SK-N-SH (cell line): ENCODE results near the gene DOK6. TPM values are rescaled to one million over a fixed set of nuclear protein-coding genes. Genes with fewer than 3 reads are reported as not detected.

Source experiments
- CTCF ChIA-PET: fragments of 300-600, 350-600 bp; formaldehyde crosslinking; extraction: SDS; loops from one replicate; lab custom pipeline; 2021; lab: Yijun Ruan, JAX
- POLR2A ChIA-PET: fragments of 350-600 bp; sonication (Branson Sonifier 250); formaldehyde crosslinking; extraction: SDS; loops from one replicate; lab custom pipeline; 2020; ENCODE audit warnings: antibody characterized with exemption, inconsistent platforms; lab: Yijun Ruan, JAX
- DNase-seq: peaks from one replicate; pipeline ENCODE4 v3.0.0; 2012
- H2AFZ ChIP-seq: fragments of 200-600 bp; sonication (generic); 2 replicates; pipeline ENCODE4 v1.8.1; 2016; ENCODE audit warnings: antibody characterized with exemption, mild to moderate bottlenecking, low read depth
- H3F3A ChIP-seq: fragments of 200-600 bp; sonication (generic); replicated peaks from 2 replicates; pipeline ENCODE3; 2016; ENCODE audit warnings: antibody characterized with exemption, mild to moderate bottlenecking; ENCODE audit not compliant: insufficient read depth
- H3K27ac ChIP-seq, 2 experiments: fragments of 200-500 bp in 1 of 2; fragments of 200-600 bp in 1 of 2; sonication (Bioruptor generic) in 1 of 2; sonication (generic), shearing (Covaris generic) in 1 of 2; 2 replicates each; pipeline versions ENCODE4 v1.5.1 to v1.6.1; 2014 to 2016; ENCODE audit warnings: low read depth in 2 of 2, inconsistent platforms in 1 of 2, low read length in 1 of 2, mild to moderate bottlenecking in 1 of 2, mixed read lengths in 1 of 2
- H3K27me3 ChIP-seq: fragments of 200-600 bp; sonication (generic), shearing (Covaris generic); 2 replicates; pipeline ENCODE4 v1.6.1; 2016; ENCODE audit warnings: mixed run types; ENCODE audit not compliant: insufficient read depth
- H3K36me3 ChIP-seq, 2 experiments: fragments of 200-500 bp in 1 of 2; fragments of 200-600 bp in 1 of 2; sonication (Bioruptor generic) in 1 of 2; sonication (generic) in 1 of 2; replicated peaks in 1 of 2; 2 replicates each; pipeline versions ENCODE3 to v1.5.1; 2014 to 2016; ENCODE audit warnings: low read length in 1 of 2, mild to moderate bottlenecking in 1 of 2; ENCODE audit not compliant: insufficient read depth in 2 of 2, control insufficient read depth in 1 of 2
- H3K4me1 ChIP-seq, 2 experiments: fragments of 200-500 bp in 1 of 2; fragments of 200-600 bp in 1 of 2; sonication (Bioruptor generic) in 1 of 2; sonication (generic), shearing (Covaris generic) in 1 of 2; 2 replicates each; pipeline versions ENCODE4 v1.5.1 to v1.6.1; 2014 to 2016; ENCODE audit warnings: low read depth in 1 of 2, low read length in 1 of 2, mixed run types in 1 of 2; ENCODE audit not compliant: insufficient read depth in 2 of 2, control insufficient read depth in 1 of 2
- H3K4me2 ChIP-seq: fragments of 200-600 bp; sonication (generic), shearing (Covaris generic); 2 replicates; pipeline ENCODE4 v1.6.1; 2017; ENCODE audit warnings: mixed run types
- H3K4me3 ChIP-seq, 2 experiments: fragments of 200-500 bp in 1 of 2; fragments of 200-600 bp in 1 of 2; sonication (Bioruptor generic) in 1 of 2; sonication (generic), shearing (Covaris generic) in 1 of 2; 2 replicates each; pipeline versions ENCODE4 v1.5.1 to v1.8.1; 2014 to 2016; ENCODE audit warnings: low read depth in 2 of 2, inconsistent platforms in 1 of 2, low read length in 1 of 2, mild to moderate bottlenecking in 1 of 2, mixed read lengths in 1 of 2, moderate library complexity in 1 of 2
- H3K79me2 ChIP-seq: fragments of 200-600 bp; sonication (generic); 2 replicates; pipeline ENCODE4 v1.8.1; 2017; ENCODE audit warnings: mild to moderate bottlenecking; ENCODE audit not compliant: insufficient read depth
- H3K9ac ChIP-seq: fragments of 200-600 bp; sonication (generic); 2 replicates; pipeline ENCODE4 v1.6.1; 2017; ENCODE audit warnings: mixed run types
- H3K9me2 ChIP-seq: fragments of 200-600 bp; sonication (generic); 2 replicates; pipeline ENCODE4 v1.6.1; 2017; ENCODE audit warnings: mixed run types
- H3K9me3 ChIP-seq: fragments of 200-600 bp; sonication (generic); 2 replicates; pipeline ENCODE4 v1.6.1; 2017; ENCODE audit warnings: mixed run types, mild to moderate bottlenecking, moderate library complexity
- H4K20me1 ChIP-seq: fragments of 200-600 bp; sonication (generic); 2 replicates; pipeline ENCODE4 v1.6.1; 2017; ENCODE audit warnings: mild to moderate bottlenecking, mixed run types; ENCODE audit not compliant: insufficient read depth
- EP300 ChIP-seq, 2 experiments: IDR thresholded peaks; 2 replicates each; pipeline versions ENCODE4 v1.4.0 to v1.6.1; 2012; ENCODE audit warnings: borderline replicate concordance in 1 of 2, low read depth in 1 of 2, low read length in 1 of 2
- FOSL2 ChIP-seq: IDR thresholded peaks from 2 replicates; pipeline ENCODE4 v1.4.0; 2012; ENCODE audit warnings: low read depth, mild to moderate bottlenecking, moderate library complexity, borderline replicate concordance
- FOXM1 ChIP-seq: IDR thresholded peaks from 2 replicates; pipeline ENCODE4 v1.4.0; 2012; ENCODE audit warnings: low read depth, mild to moderate bottlenecking
- JUND ChIP-seq: IDR thresholded peaks from 2 replicates; pipeline ENCODE4 v1.4.0; 2012
- MAX ChIP-seq: IDR thresholded peaks from 2 replicates; pipeline ENCODE4 v1.4.0; 2012; ENCODE audit warnings: low read depth
- MXI1 ChIP-seq: IDR thresholded peaks from 2 replicates; pipeline ENCODE4 v1.6.1; 2012; ENCODE audit warnings: mild to moderate bottlenecking, low read depth, low read length, improper control_type of control experiment
- NFIC ChIP-seq: IDR thresholded peaks from 2 replicates; pipeline ENCODE4 v1.4.0; 2012; ENCODE audit warnings: borderline replicate concordance
- RCOR1 ChIP-seq: fragments of 150-350 bp; IDR thresholded peaks from 2 replicates; pipeline ENCODE4 v1.6.1; 2017; ENCODE audit warnings: antibody characterized with exemption, low read length
- RXRA ChIP-seq: IDR thresholded peaks from 2 replicates; pipeline ENCODE4 v1.4.0; 2012; ENCODE audit warnings: low read depth, mild to moderate bottlenecking, borderline replicate concordance
- TCF12 ChIP-seq: IDR thresholded peaks from 2 replicates; pipeline ENCODE4 v1.4.0; 2012
- TEAD4 ChIP-seq: IDR thresholded peaks from 2 replicates; pipeline ENCODE4 v1.4.0; 2012; ENCODE audit warnings: mild to moderate bottlenecking, borderline replicate concordance; ENCODE audit not compliant: insufficient read depth
- WGBS: methylation state at CpG from one replicate; pipeline ENCODE4 v1.1.6; 2017; ENCODE audit warnings: low lambda C conversion rate; 5-methylcytosine and 5-hydroxymethylcytosine counted together
- polyA plus RNA-seq, 3 experiments: library from polyadenylated mRNA; depleted of rRNA; stranded (reverse); fragments of >200 nt; gene quantifications; 2 replicates each; pipeline ENCODE4 v1.2.3, GENCODE V29; 2012
- TF ChIP-seq, protein P1 (sequence below): IDR thresholded peaks from 2 replicates; pipeline ENCODE4; 2012

Gene DOK6
- polyA plus RNA-seq, 1 of the 3 experiments (the other 2 are of a cell fraction), result 3.9 TPM

DNA sequence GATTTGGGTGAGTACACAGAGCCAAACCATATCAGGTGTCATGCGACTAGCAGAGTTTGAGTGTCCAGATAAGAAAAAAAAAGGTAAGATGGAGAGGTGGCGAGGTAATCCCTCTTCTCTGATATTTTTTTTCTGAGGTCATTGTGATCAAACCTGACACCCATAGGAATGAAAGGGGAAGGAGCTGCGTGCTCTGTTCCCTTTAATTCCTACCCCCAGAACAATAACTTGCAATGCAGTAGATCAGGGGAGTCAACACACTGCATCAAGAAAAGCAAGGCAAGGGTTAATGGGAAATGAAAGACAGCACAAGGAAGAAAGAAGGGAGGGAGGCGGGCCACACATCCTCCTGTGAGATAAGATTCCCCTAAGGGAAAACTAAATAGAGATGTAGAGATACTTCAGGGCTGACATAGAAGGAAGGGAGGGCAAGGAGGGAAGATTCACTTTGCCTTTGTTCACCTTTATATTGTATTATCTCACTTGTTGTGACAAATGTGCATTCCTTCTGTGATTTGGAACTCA lies 414.2 kb downstream of the DOK6 start:
- H3K27ac ChIP-seq, result no peak overlapping the region
- no peaks in the 10 kb centered on the region for H3K27me3 ChIP-seq
- no peaks in the 10 kb centered on the region for H3K9me2 ChIP-seq
- H3K9me3 ChIP-seq, result peaks cover 5% of the 10 kb centered on the region
- TF ChIP-seq RCOR1, result no peak
- no peak for TF ChIP-seq FOSL2
- no peaks in the 10 kb centered on the region for H4K20me1 ChIP-seq
- H2AFZ ChIP-seq, result no peak overlapping the region
- no peak overlapping the region for H3K9ac ChIP-seq
- CTCF ChIA-PET, result interaction anchor here (0.7 kb wide), 1 partner anchor 234 kb away, joined by 3 read pairs; no protein-coding TSS in a partner anchor
- H3K4me1 ChIP-seq, result no peaks in the 10 kb centered on the region
- peaks cover 6% of the 10 kb centered on the region for H3F3A ChIP-seq
- peaks cover 0 to 3% of the 10 kb centered on the region in 2 experiments for H3K36me3 ChIP-seq
- H3K4me2 ChIP-seq, result no peak overlapping the region
- WGBS, result 86% methylated on average over 4 of the region's 4 CpGs
- H3K4me3 ChIP-seq, result no peak overlapping the region
- DNase-seq, result no peak
- POLR2A ChIA-PET, result no interaction called here
- no peaks in the 10 kb centered on the region for H3K79me2 ChIP-seq

DNA sequence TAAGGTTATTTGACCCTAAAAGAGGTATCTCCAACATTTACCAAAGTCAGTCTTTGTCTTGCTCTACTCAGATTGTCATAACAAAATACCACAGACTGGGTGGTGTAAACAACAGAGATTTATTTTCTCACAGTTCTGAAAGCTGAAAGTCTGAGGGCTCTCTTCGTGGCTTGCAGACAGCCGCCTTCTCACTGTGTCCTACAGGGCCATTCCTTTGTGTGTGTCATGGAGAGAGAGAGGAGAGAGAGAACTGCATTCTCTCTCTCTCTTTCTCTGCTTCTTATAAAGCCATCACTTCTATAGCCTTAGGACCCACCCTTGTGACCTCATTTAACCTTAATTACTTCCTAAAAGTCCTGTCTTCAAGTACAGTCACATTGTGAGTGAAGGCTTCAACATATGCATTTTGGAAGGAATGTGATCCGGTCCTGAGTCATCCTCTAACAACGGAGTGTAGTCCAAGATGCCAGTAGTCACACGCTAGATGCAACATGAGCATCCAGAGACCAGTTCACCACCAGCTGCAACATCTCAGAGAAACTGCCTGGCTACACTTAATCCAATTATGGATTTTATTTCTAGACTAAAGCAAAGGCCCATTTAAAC lies 416.8 kb downstream of the DOK6 start:
- TF ChIP-seq NFIC, result peak; percentile 44; the same call in 1 of the 2 replicates
- TF ChIP-seq EP300 (IDR thresholded peaks at IDR 0.05; ENCODE audit: borderline replicate concordance in 1 of 2, low read depth in 1 of 2, low read length in 1 of 2), result peak in 1 of 2 experiments; percentile 53; a peak in 1 of 4 replicates
- TF ChIP-seq RCOR1, result no peak
- peak; percentile 59; the same call in 1 of the 2 replicates for TF ChIP-seq FOSL2
- TF ChIP-seq MAX, result peak; percentile 72; the same call in 1 of the 2 replicates
- no peak for TF ChIP-seq MXI1
- TF ChIP-seq, protein P1, sequence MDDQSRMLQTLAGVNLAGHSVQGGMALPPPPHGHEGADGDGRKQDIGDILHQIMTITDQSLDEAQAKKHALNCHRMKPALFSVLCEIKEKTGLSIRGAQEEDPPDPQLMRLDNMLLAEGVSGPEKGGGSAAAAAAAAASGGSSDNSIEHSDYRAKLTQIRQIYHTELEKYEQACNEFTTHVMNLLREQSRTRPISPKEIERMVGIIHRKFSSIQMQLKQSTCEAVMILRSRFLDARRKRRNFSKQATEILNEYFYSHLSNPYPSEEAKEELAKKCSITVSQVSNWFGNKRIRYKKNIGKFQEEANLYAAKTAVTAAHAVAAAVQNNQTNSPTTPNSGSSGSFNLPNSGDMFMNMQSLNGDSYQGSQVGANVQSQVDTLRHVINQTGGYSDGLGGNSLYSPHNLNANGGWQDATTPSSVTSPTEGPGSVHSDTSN, result peak; percentile 78
- TF ChIP-seq TCF12, result peak; percentile 79
- TF ChIP-seq JUND, result peak; percentile 67
- TF ChIP-seq TEAD4, result peak; percentile 28; the same call in 1 of the 2 replicates
- TF ChIP-seq FOXM1, result no peak
- TF ChIP-seq RXRA, result peak; percentile 39; the same call in 1 of the 2 replicates
- H3K79me2 ChIP-seq, result no peaks in the 10 kb centered on the region
- H3K36me3 ChIP-seq, result peaks cover 0 to 3% of the 10 kb centered on the region in 2 experiments
- 55% methylated on average over 4 of the region's 5 CpGs for WGBS
- H3K4me1 ChIP-seq, result no peaks in the 10 kb centered on the region
- no peak overlapping the region for H3K9ac ChIP-seq
- H2AFZ ChIP-seq, result no peak overlapping the region
- no peak overlapping the region for H3K4me2 ChIP-seq
- POLR2A ChIA-PET, result no interaction called here
- no peaks in the 10 kb centered on the region; the same call in 1 of the 2 replicates for H3K9me3 ChIP-seq
- H3K9me2 ChIP-seq, result no peaks in the 10 kb centered on the region
- no peak for DNase-seq
- peaks cover 6% of the 10 kb centered on the region for H3F3A ChIP-seq
- CTCF ChIA-PET, result no interaction called here
- H3K27me3 ChIP-seq, result no peaks in the 10 kb centered on the region
- peak overlapping the region in 1 of 2 experiments; percentile 52; a peak in 3 of 4 replicates for H3K27ac ChIP-seq
- no peak overlapping the region for H3K4me3 ChIP-seq
- H4K20me1 ChIP-seq, result no peaks in the 10 kb centered on the region
